Measurements from ENCODE around the gene GLB1L2.

GLB1L2 gene

DNA sequence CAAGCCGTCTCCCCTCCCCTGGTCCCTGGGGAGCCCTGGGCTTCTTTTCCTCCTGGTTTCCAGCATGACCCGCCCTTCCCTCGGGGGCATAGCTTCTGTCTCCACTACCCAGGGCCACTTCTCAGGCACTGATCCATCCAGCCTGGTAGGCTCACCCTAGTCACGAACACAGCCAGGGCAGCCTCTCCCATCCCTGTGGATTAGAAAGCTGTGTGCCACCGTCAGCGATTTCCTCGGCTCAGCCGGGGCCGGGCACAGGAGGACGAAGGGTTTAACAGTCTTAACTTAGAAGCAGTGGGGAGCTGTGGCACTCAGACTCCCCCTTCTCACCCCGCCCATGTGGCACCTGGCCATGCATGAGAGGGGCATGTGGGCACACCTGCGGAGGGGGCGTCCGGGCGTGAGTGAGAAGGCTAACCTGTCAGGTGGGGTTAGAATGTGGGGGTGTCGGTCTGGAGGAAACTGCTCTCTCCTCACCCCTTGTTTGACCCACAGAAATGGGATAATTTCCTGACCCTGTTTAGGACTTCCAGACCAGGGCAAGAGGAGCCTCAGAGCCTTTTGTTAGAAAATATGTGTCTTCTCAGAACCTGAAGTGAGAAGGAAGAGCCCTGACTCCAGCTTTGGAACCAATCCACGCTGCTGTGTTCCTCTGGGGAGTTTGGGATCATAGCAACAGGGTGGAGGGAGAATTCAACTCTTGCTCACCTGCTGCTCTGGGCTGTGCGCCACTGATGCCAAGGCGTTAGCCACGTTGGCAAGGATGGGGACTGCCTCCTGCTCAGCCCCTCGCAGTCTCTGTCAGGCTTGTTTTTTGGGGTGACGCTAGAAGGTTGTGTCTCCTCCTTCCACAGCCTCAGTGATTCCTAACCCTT lies 14.6 kb downstream of the GLB1L2 start:
- H3K4me3 ChIP-seq (ENCODE audit: low read depth, low read length), result no peak overlapping the region

- H3K4me3 ChIP-seq (ENCODE audit: low read depth, low read length), result no peak overlapping the region
These were observed 15.2 kb downstream of the GLB1L2 start for GRCh38 chr11:134346976-134347350.

- H3K4me3 ChIP-seq (ENCODE audit: low read depth, low read length), result no peak overlapping the region
These were observed 15.7 kb downstream of the GLB1L2 start for GRCh38 chr11:134347441-134347840.

GRCh38 chr11:134349109-134349801 lies 17.5 kb downstream of the GLB1L2 start:
- H3K4me3 ChIP-seq (ENCODE audit: low read depth, low read length), result no peak overlapping the region

DNA sequence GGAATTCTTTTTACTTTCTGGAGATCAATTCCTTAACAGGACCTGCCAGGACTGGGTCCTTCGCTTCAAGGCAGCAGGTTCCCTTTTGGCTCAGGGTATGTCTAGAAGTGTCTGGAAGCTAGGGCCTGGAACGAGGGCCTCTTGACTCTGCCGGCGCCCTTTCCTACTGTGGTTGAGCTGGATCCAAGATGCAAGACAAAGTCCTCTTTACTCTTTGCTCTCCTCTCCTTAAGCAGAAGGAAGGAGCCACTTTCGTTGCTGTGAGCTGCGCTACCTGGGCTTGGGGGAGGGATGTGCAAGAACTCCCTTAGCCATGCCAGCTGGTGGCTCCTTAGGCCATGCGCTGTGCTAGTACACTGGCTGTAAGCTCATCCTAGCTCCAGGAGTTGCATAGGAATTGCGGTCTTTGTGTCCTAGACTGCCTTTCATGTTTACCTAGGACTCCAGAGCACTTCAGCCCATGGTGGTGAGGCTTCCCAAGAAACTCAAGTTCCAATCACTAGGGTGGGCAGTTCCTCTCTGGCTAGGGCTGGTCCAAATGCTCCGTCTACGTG lies 18.1 kb downstream of the GLB1L2 start:
- H3K4me3 ChIP-seq (ENCODE audit: low read depth, low read length), result no peak overlapping the region

- H3K4me3 ChIP-seq (ENCODE audit: low read depth, low read length), result no peak overlapping the region
These were observed 18.6 kb downstream of the GLB1L2 start for GRCh38 chr11:134350381-134350780.

- H3K4me3 ChIP-seq (ENCODE audit: low read depth, low read length), result no peak overlapping the region
These were observed 20.3 kb downstream of the GLB1L2 start for GRCh38 chr11:134352111-134352510.

DNA sequence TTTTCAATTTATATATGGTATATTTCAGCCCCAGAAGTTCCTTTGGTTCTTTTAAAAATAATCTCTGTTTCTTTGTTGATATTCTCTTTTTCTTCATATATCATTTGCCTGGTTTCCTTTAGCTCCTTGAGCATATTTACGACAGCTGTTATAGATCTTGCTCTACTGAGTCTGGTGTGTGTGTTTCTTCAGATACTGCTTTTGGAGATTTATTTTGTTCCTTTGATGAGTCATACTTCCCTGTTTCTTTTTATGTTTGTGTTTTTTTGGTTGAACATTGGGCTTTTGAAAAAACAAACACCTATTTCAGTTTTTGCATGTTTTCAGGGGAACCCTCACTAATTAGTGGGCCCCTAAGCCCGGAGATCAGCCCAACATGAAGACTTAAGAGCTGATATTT lies 23.3 kb downstream of the GLB1L2 start:
- H3K4me3 ChIP-seq (ENCODE audit: low read depth, low read length), result no peak overlapping the region

- no peak overlapping the region for H3K4me3 ChIP-seq (ENCODE audit: low read depth, low read length)
These were observed 23.9 kb downstream of the GLB1L2 start for GRCh38 chr11:134355656-134356055.

- no peak overlapping the region for H3K4me3 ChIP-seq (ENCODE audit: low read depth, low read length)
These were observed 25.1 kb downstream of the GLB1L2 start for GRCh38 chr11:134356656-134357544.

DNA sequence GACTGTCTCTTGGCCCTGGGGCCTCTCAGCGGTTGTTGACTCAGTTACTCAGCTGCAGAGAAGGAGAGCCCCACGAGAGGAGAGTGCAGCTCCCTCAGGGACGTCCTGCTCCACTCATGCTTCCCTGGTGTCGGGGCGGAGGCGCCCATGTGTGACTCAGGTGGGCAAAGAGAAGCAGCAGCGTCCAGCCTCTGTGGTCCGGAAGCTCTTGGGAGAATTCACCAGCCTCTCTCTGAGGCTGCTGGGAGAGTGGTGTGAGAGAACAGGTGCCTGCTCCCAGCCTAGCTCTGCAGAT lies 25.7 kb downstream of the GLB1L2 start:
- no peak overlapping the region for H3K4me3 ChIP-seq (ENCODE audit: low read depth, low read length)

DNA sequence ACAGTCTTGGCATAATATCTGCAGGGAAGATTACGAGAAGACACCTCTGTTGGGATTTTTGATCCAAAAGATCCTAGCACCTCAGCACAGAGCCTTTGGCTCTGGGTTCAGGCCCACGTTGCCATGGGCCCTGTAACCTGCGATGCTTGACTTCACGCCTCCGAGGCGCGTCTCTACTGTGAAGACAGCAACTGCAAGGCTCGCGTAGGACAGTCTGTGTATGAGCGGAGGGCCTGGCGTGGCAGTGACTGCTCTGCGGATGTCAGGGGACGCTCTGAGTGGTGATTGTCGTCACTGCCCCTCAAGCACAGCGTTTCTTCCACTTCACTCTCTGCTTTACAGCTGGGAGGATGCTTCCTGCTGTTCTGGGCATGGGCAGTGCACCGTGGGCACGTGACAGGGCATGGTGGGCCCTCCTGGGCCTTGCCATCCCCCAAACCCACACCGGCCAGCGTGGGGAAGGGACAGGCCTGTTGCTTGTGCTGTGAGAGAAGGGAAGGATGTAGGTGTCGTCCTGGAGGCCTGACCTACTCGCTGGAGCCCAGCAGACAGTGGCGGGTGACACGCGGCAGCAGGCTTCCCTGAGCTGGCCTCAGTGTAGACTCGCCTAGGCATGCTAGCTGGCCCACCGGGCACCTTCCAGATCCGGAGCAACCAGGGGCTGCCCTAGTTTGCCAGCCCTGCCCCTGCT lies 26.5 kb downstream of the GLB1L2 start:
- H3K4me3 ChIP-seq (ENCODE audit: low read depth, low read length), result no peak overlapping the region

DNA sequence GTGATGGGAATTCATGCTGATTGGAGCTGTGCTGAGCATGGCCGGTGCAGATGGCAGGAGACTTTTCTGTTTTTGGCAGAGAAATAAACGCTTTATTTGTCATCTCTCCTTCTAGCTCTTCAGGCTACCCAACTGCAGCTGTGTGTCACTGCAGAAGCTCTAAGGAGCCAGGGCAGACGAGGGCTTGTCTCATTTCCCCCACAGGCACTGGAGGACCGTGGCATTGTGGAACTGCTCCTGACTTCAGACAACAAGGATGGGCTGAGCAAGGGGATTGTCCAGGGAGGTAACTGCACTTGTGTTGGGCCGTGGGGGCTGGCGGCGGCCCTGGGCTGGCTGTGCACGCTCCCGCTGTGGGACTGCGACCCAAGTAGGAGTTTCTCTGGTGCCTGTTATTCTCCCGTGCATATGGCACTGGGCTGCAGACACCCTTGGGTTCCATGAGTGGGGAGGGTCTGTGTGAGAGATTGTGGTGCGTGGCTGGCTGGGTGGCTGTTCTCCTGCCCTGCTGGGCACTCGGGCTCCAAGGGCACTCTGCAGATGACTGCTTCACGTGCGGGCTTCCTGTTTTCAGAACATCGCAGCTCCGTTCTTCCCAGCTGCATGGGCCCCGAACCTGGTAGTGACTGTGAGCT lies 27.2 kb downstream of the GLB1L2 start:
- H3K4me3 ChIP-seq (ENCODE audit: low read depth, low read length), result no peak overlapping the region

DNA sequence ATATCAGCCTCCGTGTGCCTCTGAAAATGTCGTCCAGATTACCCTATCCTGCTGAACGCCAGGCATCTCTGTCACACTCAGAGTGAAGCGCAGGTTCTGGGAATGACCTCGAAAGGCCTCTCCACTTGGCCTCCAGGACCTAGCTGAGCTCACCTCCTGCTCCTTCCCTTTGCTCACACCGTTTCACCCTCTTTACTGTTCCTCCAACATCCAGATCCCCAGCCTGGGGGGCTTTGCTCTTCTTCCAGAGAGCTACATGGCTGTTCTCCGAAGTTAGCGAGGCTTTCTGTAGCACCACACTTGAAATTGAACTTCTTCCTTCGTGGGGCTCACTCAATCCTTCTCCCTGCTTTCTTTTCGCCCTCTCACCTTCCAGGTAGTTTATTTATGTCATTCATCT lies 27.9 kb downstream of the GLB1L2 start:
- H3K4me3 ChIP-seq (ENCODE audit: low read depth, low read length), result no peak overlapping the region

DNA sequence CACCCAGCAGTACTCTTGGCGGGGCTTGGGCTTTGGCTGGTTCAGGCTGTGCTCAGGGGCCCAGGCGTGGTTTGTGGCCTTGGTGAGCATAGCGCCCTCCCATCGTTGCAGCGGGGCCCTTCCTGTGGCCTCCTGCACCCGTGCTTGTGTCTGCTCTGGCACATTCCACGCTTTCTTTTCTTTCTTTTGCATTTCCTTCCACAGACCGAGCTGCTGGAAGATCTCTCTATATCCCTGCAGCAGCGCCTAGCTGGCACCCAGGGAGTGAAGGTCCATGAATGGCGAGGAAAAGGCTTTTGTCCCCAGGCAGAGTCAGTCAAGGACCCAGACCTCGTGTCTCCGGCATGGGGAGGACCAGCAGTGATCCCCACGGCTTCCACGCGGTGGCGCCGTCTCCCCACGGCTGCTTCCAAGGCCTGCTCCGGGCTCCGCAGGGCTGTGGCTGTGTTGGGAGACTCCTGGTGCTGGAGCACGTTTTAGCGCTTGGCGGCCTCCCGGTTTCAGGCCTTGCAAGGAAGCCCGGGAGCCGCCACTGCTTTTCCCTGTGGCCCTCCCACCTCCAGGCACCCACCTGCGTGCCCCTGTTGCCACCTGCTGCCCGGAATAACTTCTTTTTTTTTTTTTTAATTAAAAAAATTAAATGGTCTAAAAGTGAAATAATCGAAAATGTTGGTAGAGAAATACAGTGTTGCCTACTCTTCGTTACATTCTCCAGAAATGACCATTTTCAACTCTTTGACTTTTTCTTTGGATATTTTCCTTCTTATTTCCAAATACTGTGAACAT lies 28.5 kb downstream of the GLB1L2 start:
- H3K4me3 ChIP-seq (ENCODE audit: low read depth, low read length), result no peak overlapping the region

GRCh38 chr11:134361661-134362060 lies 29.9 kb downstream of the GLB1L2 start:
- H3K4me3 ChIP-seq (ENCODE audit: low read depth, low read length), result no peak overlapping the region

GRCh38 chr11:134362192-134362901 lies 30.6 kb downstream of the GLB1L2 start:
- H3K4me3 ChIP-seq (ENCODE audit: low read depth, low read length), result no peak overlapping the region

DNA sequence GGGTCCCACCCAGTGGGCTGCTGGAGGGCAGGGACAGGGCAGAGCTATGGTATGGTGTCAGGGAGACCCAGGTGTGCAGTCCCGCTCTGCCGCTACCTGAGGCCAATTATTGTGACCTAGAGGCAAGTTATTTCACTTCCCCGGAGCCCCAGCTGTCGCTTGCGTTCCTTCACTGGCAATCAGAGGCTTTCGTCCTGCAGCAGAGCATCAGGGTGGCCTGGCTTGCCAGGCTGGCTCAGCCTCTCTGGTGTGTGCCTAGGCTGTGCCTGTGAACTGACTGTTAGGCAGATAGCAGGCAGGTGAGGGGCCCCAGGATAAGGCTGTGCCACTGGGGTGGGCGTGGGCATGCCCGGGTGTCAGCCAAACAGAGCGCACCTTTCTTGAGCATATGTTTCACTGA lies 31.4 kb downstream of the GLB1L2 start:
- H3K4me3 ChIP-seq (ENCODE audit: low read depth, low read length), result no peak overlapping the region

DNA sequence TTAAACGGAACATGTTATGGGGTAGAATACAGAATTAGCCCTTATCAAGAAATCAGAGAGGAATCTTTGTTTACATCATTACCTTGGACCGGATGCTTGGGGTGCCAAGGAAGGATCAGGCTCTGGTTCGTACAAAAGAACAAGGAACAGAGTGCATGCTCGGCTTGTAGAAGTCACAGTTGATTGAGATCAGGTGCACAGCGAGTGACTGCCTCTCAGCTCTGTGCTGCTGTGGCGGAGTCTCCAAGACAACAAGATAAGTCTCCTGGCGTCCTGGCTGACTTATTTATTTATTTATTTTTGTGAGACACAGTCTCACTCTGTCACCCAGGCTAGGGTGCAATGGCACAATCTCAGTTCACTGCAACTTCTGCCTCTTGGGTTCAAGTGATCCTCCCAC lies 31.8 kb downstream of the GLB1L2 start:
- H3K4me3 ChIP-seq (ENCODE audit: low read depth, low read length), result no peak overlapping the region

Measured in iPS-11a (cell line).